ENCODE data around the gene NEIL3. TPM values are rescaled to one million over a fixed set of nuclear protein-coding genes. Genes with fewer than 3 reads are reported as not detected.

Gene NEIL3
- total and polyA plus RNA-seq, 9 of the 15 experiments (the other 6 are each of a cell fraction or from before 2014, with no cell fraction given) = 2.7 to 23.3 (median 12.9) TPM

- no peak overlapping the region for H2AFZ ChIP-seq (ENCODE audit: low read depth, low read length)
- H3K9me3 ChIP-seq (replicated peaks; ENCODE audit: control insufficient read depth, insufficient read depth, low read depth, low read length) = no peaks in the 10 kb centered on the region
- ATAC-seq (no peak), FAIRE-seq (no peak), DNase-seq (ENCODE audit: extremely low read depth in 1 of 4, low spot score in 3 of 4) (no peak)
- in situ Hi-C loops (cut with MboI) = no loop called here
- no peaks in the 10 kb centered on the region for H3K9me1 ChIP-seq (ENCODE audit: control insufficient read depth, insufficient read depth, low read length)
- peaks cover 35% of the 10 kb centered on the region for H3K36me3 ChIP-seq (ENCODE audit: control insufficient read depth, insufficient read depth, low read length)
- H3K4me2 ChIP-seq (ENCODE audit: insufficient read depth, low read length) = no peak overlapping the region
- no peak overlapping the region for H3K4me3 ChIP-seq
- ChIA-PET POLR2A (interaction anchor here (1.6 kb wide), 1 partner anchor 9 kb away, joined by 3 read pairs; no protein-coding TSS in a partner anchor), CTCF (ENCODE audit: low intra/inter-chr PET ratio) (no interaction called here)
- peaks cover 71% of the 10 kb centered on the region; the same call in 2 of the 3 replicates for H3K79me2 ChIP-seq (ENCODE audit: control insufficient read depth, insufficient read depth, low read length)
- H3K4me1 ChIP-seq (replicated peaks in 1 of 2; ENCODE audit: control insufficient read depth in 2 of 2, insufficient read depth in 2 of 2, low read length in 2 of 2) = peaks cover 0 to 14% of the 10 kb centered on the region in 2 experiments; a peak in 2 of 5 replicates
- no peak overlapping the region for H3K9ac ChIP-seq (ENCODE audit: insufficient read depth in 1 of 2, low read depth in 2 of 2, low read length in 2 of 2)
- no peaks in the 10 kb centered on the region for H3K27me3 ChIP-seq (ENCODE audit: control insufficient read depth in 2 of 2, insufficient read depth in 2 of 2, low read length in 2 of 2)
- no peaks in the 10 kb centered on the region for H4K20me1 ChIP-seq (replicated peaks; ENCODE audit: control insufficient read depth, insufficient read depth, low read length)
- 98% methylated on average over 5 of the region's 5 CpGs for WGBS (ENCODE audit: insufficient coverage, low coverage, missing lambda C conversion rate)
- H3K27ac ChIP-seq (ENCODE audit: extremely low read depth, low read depth, low read length) = no peak overlapping the region
- TF ChIP-seq HCFC1 (IDR thresholded peaks at IDR 0.05; ENCODE audit: low read depth, low read length) (no peak), EWSR1 (IDR thresholded peaks at IDR 0.05; ENCODE audit: borderline replicate concordance, low read depth, partially characterized antibody) (no peak), SRSF1 (IDR thresholded peaks at IDR 0.05; ENCODE audit: low read depth, low read length) (no peak), MAFG (tag; conservative IDR thresholded peaks at IDR 0.05) (no peak), NKRF (IDR thresholded peaks at IDR 0.05; ENCODE audit: borderline replicate concordance) (no peak), CBX1 (IDR thresholded peaks at IDR 0.05; ENCODE audit: low read depth) (no peak), MITF (IDR thresholded peaks at IDR 0.05) (no peak), HIVEP1 (CRISPR knock-in tag; IDR thresholded peaks at IDR 0.05) (no peak)
- BruUV-seq (replicated peaks) = no TSS peak
- intact Hi-C loops (cut with micrococcal nuclease) = no loop called here
Observed at GRCh38 chr4:177320721-177321120, 11.0 kb downstream of the NEIL3 start.
